ENCODE results near the gene STIMATE. TPM values are rescaled to one million over a fixed set of nuclear protein-coding genes. Genes with fewer than 3 reads are reported as not detected.
A peak's percentile ranks its signal among the peaks of the same experiment; 100 is the strongest.

STIMATE gene
- total RNA-seq, 1 donor from 2014 or later, result 28.8 TPM

DNA sequence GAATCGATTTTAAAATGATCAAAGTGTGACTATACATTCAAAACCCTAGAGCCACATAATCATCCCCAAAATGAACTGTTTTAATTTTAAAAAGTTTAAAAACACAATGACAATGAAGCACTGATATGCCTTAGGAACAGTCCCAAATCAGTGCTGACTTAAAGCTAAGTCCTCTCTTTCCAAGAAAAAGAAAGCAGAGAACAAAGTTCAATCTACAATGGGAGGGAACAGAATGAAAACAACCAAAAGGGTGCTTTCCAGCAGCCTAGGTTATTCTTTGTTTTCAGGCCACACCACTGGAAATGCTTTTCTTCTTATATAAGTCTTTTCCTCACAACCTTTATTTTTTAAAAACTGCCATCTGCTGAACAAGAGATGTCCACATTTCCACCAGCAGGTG is 7.2 kb upstream of the STIMATE start:
- DNase-seq (ENCODE audit: low spot score in 2 of 2, unreplicated experiment in 2 of 2), result no peak
- Mint-ChIP-seq H3K4me1 (no peaks in the 10 kb centered on the region), H3K36me3 (peaks cover 1% of the 10 kb centered on the region), H3K27me3 (ENCODE audit: low read depth) (no peaks in the 10 kb centered on the region), H3K27ac (no peak overlapping the region), H3K4me3 (no peak overlapping the region), H3K9me3 (no peaks in the 10 kb centered on the region)
- TF ChIP-seq CTCF (IDR thresholded peaks at IDR 0.05; ENCODE audit: unreplicated experiment), result no peak

DNA sequence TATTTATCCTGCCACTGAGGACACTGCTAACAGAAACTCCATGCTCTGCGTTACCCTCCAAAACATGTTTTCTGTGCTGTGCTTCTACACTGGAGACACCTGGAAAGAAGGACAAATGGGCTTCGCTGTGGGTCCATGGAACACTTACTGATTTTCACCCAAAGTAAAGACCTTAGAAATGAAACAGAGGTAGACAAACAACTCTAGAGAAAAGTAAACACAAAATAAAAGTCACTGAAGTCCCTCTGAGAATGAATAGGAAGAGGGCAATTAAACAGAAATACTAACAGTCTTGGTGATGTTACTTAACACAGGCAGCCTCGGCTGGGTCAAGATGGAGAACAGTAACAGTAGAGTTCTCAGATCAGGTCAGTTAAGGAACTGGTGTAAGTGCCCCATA is 6.7 kb upstream of the STIMATE start:
- H3K27me3 Mint-ChIP-seq (ENCODE audit: low read depth), result no peaks in the 10 kb centered on the region
- no peak overlapping the region for H3K27ac Mint-ChIP-seq
- no peak for DNase-seq (ENCODE audit: low spot score in 2 of 2, unreplicated experiment in 2 of 2)
- H3K4me3 Mint-ChIP-seq, result no peak overlapping the region
- TF ChIP-seq CTCF (IDR thresholded peaks at IDR 0.05; ENCODE audit: unreplicated experiment), result no peak
- no peaks in the 10 kb centered on the region for H3K9me3 Mint-ChIP-seq
- no peaks in the 10 kb centered on the region for H3K4me1 Mint-ChIP-seq
- H3K36me3 Mint-ChIP-seq, result peaks cover 1% of the 10 kb centered on the region

DNA sequence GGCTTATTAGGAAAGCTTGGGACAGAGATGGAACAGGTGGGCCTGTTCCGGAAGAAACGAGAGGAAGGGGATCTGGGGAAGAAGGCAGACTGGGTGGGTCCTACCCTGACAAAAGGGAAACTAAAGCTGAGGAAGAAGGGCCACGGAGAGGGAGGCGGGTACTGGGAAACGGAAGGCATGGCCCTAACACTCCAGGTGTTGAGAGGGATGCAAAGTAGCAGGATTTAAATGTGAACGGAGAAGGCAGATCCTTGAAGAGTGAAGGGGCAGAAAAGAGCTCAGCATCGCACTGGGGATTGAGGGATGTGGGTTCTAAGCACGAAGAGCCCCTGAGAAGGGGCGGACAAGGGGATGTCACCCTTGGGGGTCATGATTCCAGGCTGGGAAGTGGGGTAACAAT is 735 bp downstream of the STIMATE start:
- no peak for DNase-seq (ENCODE audit: low spot score in 2 of 2, unreplicated experiment in 2 of 2)
- Mint-ChIP-seq H3K9me3 (no peaks in the 10 kb centered on the region), H3K36me3 (peaks cover 1% of the 10 kb centered on the region), H3K4me3 (peak overlapping the region; percentile 87), H3K27ac (peak overlapping the region; percentile 48), H3K4me1 (peaks cover 24% of the 10 kb centered on the region), H3K27me3 (ENCODE audit: low read depth) (no peaks in the 10 kb centered on the region)
- no peak for TF ChIP-seq CTCF (IDR thresholded peaks at IDR 0.05; ENCODE audit: unreplicated experiment)

GRCh38 chr3:52896151-52896550 is 1.2 kb downstream of the STIMATE start:
- no peak for TF ChIP-seq CTCF (IDR thresholded peaks at IDR 0.05; ENCODE audit: unreplicated experiment)
- H3K27me3 Mint-ChIP-seq (ENCODE audit: low read depth), result no peaks in the 10 kb centered on the region
- peak overlapping the region; percentile 87 for H3K4me3 Mint-ChIP-seq
- H3K9me3 Mint-ChIP-seq, result no peaks in the 10 kb centered on the region
- no peak overlapping the region for H3K27ac Mint-ChIP-seq
- peaks cover 29% of the 10 kb centered on the region for H3K4me1 Mint-ChIP-seq
- no peak for DNase-seq (ENCODE audit: low spot score in 2 of 2, unreplicated experiment in 2 of 2)
- H3K36me3 Mint-ChIP-seq, result peaks cover 1% of the 10 kb centered on the region

GRCh38 chr3:52895418-52895817 is 1.9 kb downstream of the STIMATE start:
- Mint-ChIP-seq H3K27me3 (ENCODE audit: low read depth) (no peaks in the 10 kb centered on the region), H3K9me3 (no peaks in the 10 kb centered on the region), H3K4me1 (peaks cover 29% of the 10 kb centered on the region), H3K27ac (no peak overlapping the region), H3K4me3 (peak overlapping the region; percentile 87), H3K36me3 (peaks cover 1% of the 10 kb centered on the region)
- no peak for DNase-seq (ENCODE audit: low spot score in 2 of 2, unreplicated experiment in 2 of 2)
- no peak for TF ChIP-seq CTCF (IDR thresholded peaks at IDR 0.05; ENCODE audit: unreplicated experiment)

- Mint-ChIP-seq H3K9me3 (no peaks in the 10 kb centered on the region), H3K36me3 (peaks cover 1% of the 10 kb centered on the region), H3K27ac (no peak overlapping the region), H3K4me3 (no peak overlapping the region), H3K27me3 (ENCODE audit: low read depth) (no peaks in the 10 kb centered on the region), H3K4me1 (peaks cover 29% of the 10 kb centered on the region)
- no peak for TF ChIP-seq CTCF (IDR thresholded peaks at IDR 0.05; ENCODE audit: unreplicated experiment)
- no peak for DNase-seq (ENCODE audit: low spot score in 2 of 2, unreplicated experiment in 2 of 2)
Measured at GRCh38 chr3:52894756-52895155, 2.6 kb downstream of the STIMATE start.
